Upper lobe of left lung (tissue), 4 donors: ENCODE data around the gene TRAPPC3L.

Source experiments
- CTCF ChIP-seq, 6 experiments: fragments of 450-650 bp in 4 of 6; fragments of 200-600 bp in 2 of 6; sonication (generic) in 2 of 6; IDR thresholded peaks; one replicate each; pipeline ENCODE4 v1.5.1; 2016 to 2019; ENCODE audit warnings: antibody characterized with exemption in 6 of 6
- EP300 ChIP-seq, 4 donors: sonication (generic); formaldehyde crosslinking; IDR thresholded peaks; one replicate each; pipeline ENCODE4 v1.5.1; 2017; ENCODE audit warnings: antibody characterized with exemption in 4 of 4, control low read depth in 2 of 4
- POLR2A ChIP-seq, 4 donors: fragments of 450-650 bp; IDR thresholded peaks; one replicate each; pipeline ENCODE4 v1.5.1; 2016 to 2017; ENCODE audit warnings: antibody characterized with exemption in 4 of 4, mild to moderate bottlenecking in 2 of 4
- POLR2AphosphoS5 ChIP-seq, 2 donors: sonication (generic); formaldehyde crosslinking; IDR thresholded peaks; one replicate each; pipeline ENCODE4 v1.5.1; 2017; ENCODE audit warnings: antibody characterized with exemption in 2 of 2

- TF ChIP-seq CTCF (IDR thresholded peaks at IDR 0.05) (no peak), POLR2A (IDR thresholded peaks at IDR 0.05) (no peak), EP300 (IDR thresholded peaks at IDR 0.05) (no peak), POLR2AphosphoS5 (IDR thresholded peaks at IDR 0.05) (no peak)
Measured at GRCh38 chr6:116512734-116513133, 32.8 kb downstream of the TRAPPC3L start.
